ENCODE data around the gene SOD1. TPM values are rescaled to one million over a fixed set of nuclear protein-coding genes. Genes with fewer than 3 reads are reported as not detected.

Gene SOD1
- total RNA-seq, 6 donors from 2014 or later: 35.6 to 158 (median 128) TPM

- no peaks in the 10 kb centered on the region for H3K27me3 ChIP-seq
- H3K9me3 ChIP-seq: no peaks in the 10 kb centered on the region
- ATAC-seq (ENCODE audit: low FRiP score in 2 of 2) (no peak), DNase-seq (no peak)
- H3K36me3 ChIP-seq: peaks cover 30 to 99% (median 53%) of the 10 kb centered on the region in 4 donors
- H3K4me1 ChIP-seq: no peaks in the 10 kb centered on the region
- TF ChIP-seq CTCF (IDR thresholded peaks at IDR 0.05) (no peak), EP300 (IDR thresholded peaks at IDR 0.05) (no peak), POLR2A (IDR thresholded peaks at IDR 0.05) (no peak), POLR2AphosphoS5 (IDR thresholded peaks at IDR 0.05) (no peak)
- WGBS, 2 donors: 91 to 93% methylated on average over 5 of the region's 5 CpGs
- H3K27ac ChIP-seq: no peak overlapping the region
- no peak overlapping the region for H3K4me3 ChIP-seq
Observed at GRCh38 chr21:31688603-31689368, 29.3 kb downstream of the SOD1 start.

GRCh38 chr21:31693222-31693621, 33.7 kb downstream of the SOD1 start:
- ATAC-seq (ENCODE audit: low FRiP score in 2 of 2) (no peak), DNase-seq (no peak)
- Histone ChIP-seq H3K4me3 (no peak overlapping the region), H3K27me3 (no peaks in the 10 kb centered on the region), H3K4me1 (no peaks in the 10 kb centered on the region), H3K36me3 (peaks cover 18 to 94% (median 49%) of the 10 kb centered on the region in 4 donors), H3K9me3 (no peaks in the 10 kb centered on the region), H3K27ac (no peak overlapping the region)
- WGBS, 2 donors: 97 to 98% methylated on average over 16 of the region's 16 CpGs
- no peak for TF ChIP-seq EP300 (IDR thresholded peaks at IDR 0.05)
- no peak for TF ChIP-seq POLR2A (IDR thresholded peaks at IDR 0.05)
- TF ChIP-seq CTCF (IDR thresholded peaks at IDR 0.05): no peak
- no peak for TF ChIP-seq POLR2AphosphoS5 (IDR thresholded peaks at IDR 0.05)

- no peaks in the 10 kb centered on the region for H3K4me1 ChIP-seq
- 98 to 99% methylated on average over 6 of the region's 6 CpGs for WGBS, 2 donors
- ATAC-seq (ENCODE audit: low FRiP score in 2 of 2) (no peak), DNase-seq (peak in 1 of 2 donors; percentile 60)
- H3K27me3 ChIP-seq: no peaks in the 10 kb centered on the region
- no peaks in the 10 kb centered on the region for H3K9me3 ChIP-seq
- H3K27ac ChIP-seq: no peak overlapping the region
- no peak overlapping the region for H3K4me3 ChIP-seq
- no peak for TF ChIP-seq POLR2AphosphoS5 (IDR thresholded peaks at IDR 0.05)
- no peak for TF ChIP-seq EP300 (IDR thresholded peaks at IDR 0.05)
- no peak for TF ChIP-seq CTCF (IDR thresholded peaks at IDR 0.05)
- no peak for TF ChIP-seq POLR2A (IDR thresholded peaks at IDR 0.05)
- H3K36me3 ChIP-seq: peaks cover 16 to 90% (median 53%) of the 10 kb centered on the region in 4 donors
Observed at GRCh38 chr21:31696424-31696823, 36.9 kb downstream of the SOD1 start.

GRCh38 chr21:31698461-31698860, 39.0 kb downstream of the SOD1 start:
- no peaks in the 10 kb centered on the region for H3K4me1 ChIP-seq
- no peak for TF ChIP-seq POLR2AphosphoS5 (IDR thresholded peaks at IDR 0.05)
- ATAC-seq (ENCODE audit: low FRiP score in 2 of 2): no peak
- H3K27me3 ChIP-seq: no peaks in the 10 kb centered on the region
- no peak overlapping the region for H3K4me3 ChIP-seq
- H3K27ac ChIP-seq: no peak overlapping the region
- no peak for DNase-seq
- H3K9me3 ChIP-seq: no peaks in the 10 kb centered on the region
- peaks cover 14 to 90% (median 41%) of the 10 kb centered on the region in 4 donors for H3K36me3 ChIP-seq

GRCh38 chr21:31700040-31700439, 40.5 kb downstream of the SOD1 start:
- whole genome bisulfite sequencing, 2 donors: 96 to 98% methylated on average over 3 of the region's 3 CpGs
- no peak for TF ChIP-seq POLR2A (IDR thresholded peaks at IDR 0.05)
- TF ChIP-seq POLR2AphosphoS5 (IDR thresholded peaks at IDR 0.05): no peak
- TF ChIP-seq EP300 (IDR thresholded peaks at IDR 0.05): no peak
- no peak for TF ChIP-seq CTCF (IDR thresholded peaks at IDR 0.05)
- ATAC-seq (ENCODE audit: low FRiP score in 2 of 2): no peak

More at GRCh38 chr21:31700040-31700439, 40.5 kb downstream of the SOD1 start:
- Histone ChIP-seq H3K36me3 (peaks cover 14 to 80% (median 34%) of the 10 kb centered on the region in 4 donors), H3K4me1 (peaks cover 0 to 5% (median 0%) of the 10 kb centered on the region in 4 donors), H3K4me3 (no peak overlapping the region), H3K27ac (no peak overlapping the region), H3K9me3 (no peaks in the 10 kb centered on the region), H3K27me3 (no peaks in the 10 kb centered on the region)
- no peak for DNase-seq
